Posterior cingulate gyrus (tissue), 11 donors: ENCODE data around the gene SLC6A19.

ENCODE experiments used
- DNase-seq, 10 donors: peaks; one replicate each; pipeline versions ENCODE4 v3.0.0 to v3.0.0-alpha.2; 2020 to 2021; ENCODE audit warnings: mixed read lengths in 3 of 10
- intact Hi-C: fragments of 100-400 bp; cut with DNase I; formaldehyde crosslinking; loops from one replicate; pipeline ENCODE4 v1.15.1; 2023

Gene SLC6A19

DNA sequence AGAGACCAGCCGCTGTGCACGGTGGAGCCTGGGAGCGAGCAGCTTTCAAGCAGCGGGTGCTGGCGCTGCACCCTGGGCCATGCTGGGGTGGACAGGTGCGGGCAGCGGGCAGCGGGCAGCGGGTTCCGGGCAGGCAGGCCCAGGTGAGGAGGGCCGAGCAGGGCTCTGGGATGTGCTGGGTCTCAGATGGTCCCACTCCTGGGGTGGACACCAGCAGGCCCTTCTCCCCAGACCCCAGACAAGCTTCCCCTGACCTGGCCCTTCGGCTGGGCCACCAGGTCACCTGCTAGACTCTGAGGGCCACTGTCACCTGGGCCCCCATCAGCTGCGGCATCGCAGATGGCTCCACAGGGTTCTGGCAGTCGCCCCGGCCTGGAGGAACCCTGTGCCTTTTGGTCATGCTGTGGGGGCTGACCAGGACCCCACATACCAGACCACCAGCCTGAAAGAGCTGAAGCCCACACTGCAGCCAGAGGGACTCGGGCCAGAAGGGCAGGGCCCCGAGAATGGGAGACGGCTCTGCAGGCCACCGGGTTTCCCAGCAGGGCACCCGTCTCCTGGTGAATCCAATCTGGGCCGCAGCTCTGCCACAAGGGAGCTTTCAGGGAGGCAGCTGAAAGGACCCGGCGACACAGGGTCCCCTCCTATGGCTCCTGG lies 2.0 kb downstream of the SLC6A19 start:
- DNase-seq, result peak in 4 of 10 donors; percentile 1 to 82 (median 70)
- intact Hi-C loops, result no loop called here

- intact Hi-C loops, result no loop called here
- DNase-seq, result peak in 4 of 10 donors; percentile 16 to 70 (median 66)
These were observed 2.7 kb downstream of the SLC6A19 start for GRCh38 chr5:1203968-1204692.

- peak in 4 of 10 donors; percentile 11 to 74 (median 60) for DNase-seq
- intact Hi-C loops, result no loop called here
These were observed 3.4 kb downstream of the SLC6A19 start for GRCh38 chr5:1204693-1205242.

GRCh38 chr5:1205255-1206180 lies 4.1 kb downstream of the SLC6A19 start:
- DNase-seq, result peak in 4 of 10 donors; percentile 4 to 47 (median 37)
- intact Hi-C loops, result no loop called here

DNA sequence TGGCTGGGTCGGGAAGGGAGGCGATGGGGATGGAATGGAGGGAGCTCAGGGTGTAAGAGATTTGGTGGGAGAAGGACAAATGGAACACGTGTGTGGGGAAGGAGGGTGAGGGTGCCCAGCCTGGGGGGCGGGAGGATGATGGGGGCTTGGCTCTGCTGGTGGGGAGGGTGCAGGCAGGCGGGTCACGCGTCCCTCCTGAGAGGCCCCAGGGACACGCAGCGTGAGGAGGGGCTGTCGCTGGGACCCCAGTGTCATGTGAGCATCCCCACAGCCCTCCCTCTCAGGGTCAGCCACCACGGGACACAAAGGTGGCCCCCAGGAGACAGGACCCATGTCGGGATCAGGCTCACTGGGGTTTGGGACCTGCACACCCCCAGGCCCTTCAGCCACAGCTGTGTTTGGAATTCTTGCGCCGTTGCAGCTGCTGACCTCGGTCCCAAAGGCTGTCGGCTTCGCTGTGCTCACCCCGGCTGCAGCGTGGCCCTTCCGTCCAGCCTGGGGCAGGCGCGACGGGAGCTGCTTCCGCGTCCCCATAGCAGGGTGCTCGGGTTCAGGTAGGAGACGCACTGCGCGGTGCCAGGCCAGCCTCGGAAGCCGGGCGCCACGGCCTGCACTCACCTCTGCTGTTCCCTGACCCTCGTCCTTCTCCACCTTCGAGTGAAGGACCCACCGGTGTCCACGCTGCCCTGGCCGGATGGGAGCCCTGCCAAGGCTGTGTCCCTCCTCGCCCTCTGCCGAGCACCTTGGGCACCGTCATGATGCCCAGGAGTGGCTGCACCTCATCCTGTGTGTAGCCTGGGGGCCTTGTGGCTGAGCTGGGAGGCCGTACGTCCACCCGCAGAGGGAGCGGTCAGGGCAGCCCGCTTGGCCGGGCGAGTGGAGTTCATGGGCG lies 5.4 kb downstream of the SLC6A19 start:
- intact Hi-C loops, result no loop called here
- DNase-seq, result peak in 4 of 10 donors; percentile 9 to 84 (median 70)

DNA sequence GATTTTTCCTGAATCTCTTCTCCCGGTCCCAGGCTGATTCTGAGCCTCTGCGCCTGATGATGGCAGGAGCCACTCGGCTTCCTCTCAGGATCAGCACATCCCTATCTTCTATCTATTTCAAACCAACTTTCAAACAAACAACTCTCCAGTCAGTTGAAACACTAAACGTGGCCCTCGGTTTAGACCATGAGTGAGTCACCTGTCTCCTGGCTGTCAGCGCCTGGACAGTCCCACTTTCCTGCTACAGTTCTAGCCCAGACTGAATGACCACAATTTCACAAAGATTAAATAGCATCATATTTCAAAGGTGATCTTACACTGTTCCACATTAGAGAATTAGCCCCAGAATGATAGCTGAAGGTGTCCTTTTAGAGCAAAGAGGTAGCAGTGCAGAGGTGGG lies 6.2 kb downstream of the SLC6A19 start:
- intact Hi-C loops, result no loop called here
- DNase-seq, result no peak

DNA sequence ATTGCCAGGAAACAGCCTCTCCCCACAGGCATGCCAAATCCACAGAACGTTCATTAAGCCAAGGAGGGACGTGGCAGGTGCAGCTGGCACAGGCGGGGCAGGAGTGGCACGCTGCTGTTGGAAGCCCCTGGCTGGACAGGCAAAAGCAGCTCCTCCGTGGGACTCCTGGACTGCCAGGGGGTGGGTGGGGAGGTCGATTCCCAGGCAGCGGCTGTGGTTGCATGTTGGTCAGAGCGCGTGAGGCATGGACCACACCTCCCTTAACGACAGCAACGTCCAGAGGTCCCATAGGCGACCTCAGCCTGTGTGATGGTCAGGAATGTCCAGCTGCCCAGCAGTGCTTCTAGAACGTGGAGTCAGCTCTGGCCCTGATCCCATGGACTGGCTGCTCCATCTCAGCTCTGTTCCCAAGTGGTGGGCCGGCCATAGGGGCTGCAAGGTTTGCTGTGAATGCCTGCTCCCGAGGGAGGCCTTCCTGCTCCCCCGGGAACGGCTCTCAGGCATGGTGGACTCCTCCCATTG lies 6.9 kb downstream of the SLC6A19 start:
- peak in 4 of 10 donors; percentile 26 to 75 (median 60) for DNase-seq

DNA sequence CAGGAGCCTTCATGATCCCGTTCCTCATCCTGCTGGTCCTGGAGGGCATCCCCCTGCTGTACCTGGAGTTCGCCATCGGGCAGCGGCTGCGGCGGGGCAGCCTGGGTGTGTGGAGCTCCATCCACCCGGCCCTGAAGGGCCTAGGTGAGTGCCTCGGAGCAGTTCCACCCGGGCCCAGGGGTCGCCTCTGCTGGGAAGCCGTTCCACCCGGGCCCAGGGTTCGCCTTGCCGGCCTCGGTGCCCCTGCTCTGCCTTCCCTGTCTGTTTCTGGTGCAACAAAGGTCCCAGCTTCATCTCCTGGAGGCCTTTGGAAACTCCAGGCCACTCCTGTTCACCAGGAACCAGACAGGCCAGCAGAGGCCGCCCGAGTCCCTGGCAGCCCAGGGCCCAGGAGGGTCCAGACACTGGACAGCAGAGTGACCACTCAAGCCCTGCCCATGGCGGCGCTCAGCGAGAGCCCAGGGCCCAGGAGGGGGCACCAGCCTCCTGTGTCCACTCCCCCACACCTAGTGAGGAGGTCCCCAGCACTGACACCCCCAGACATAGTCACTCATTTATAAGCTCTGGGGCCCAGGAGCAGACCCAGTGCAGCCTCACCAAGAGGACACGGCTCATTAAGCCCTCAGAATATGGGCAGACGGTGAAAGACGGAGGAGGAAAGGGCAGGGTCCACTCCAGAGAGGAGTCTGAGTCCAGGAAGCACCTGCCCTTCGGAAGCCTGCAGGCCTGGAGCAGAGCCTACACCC lies 7.5 kb downstream of the SLC6A19 start:
- intact Hi-C loops, result no loop called here
- peak in 4 of 10 donors; percentile 26 to 82 (median 60) for DNase-seq

More for the DNA sequence above, 6.9 kb downstream of the SLC6A19 start:
- intact Hi-C loops, result no loop called here

GRCh38 chr5:1209489-1209852 lies 8.1 kb downstream of the SLC6A19 start:
- no peak for DNase-seq
- intact Hi-C loops, result no loop called here

- peak in 3 of 10 donors; percentile 55 to 78 (median 77) for DNase-seq
- intact Hi-C loops, result no loop called here
These were observed 8.7 kb downstream of the SLC6A19 start for GRCh38 chr5:1209896-1210776.

DNA sequence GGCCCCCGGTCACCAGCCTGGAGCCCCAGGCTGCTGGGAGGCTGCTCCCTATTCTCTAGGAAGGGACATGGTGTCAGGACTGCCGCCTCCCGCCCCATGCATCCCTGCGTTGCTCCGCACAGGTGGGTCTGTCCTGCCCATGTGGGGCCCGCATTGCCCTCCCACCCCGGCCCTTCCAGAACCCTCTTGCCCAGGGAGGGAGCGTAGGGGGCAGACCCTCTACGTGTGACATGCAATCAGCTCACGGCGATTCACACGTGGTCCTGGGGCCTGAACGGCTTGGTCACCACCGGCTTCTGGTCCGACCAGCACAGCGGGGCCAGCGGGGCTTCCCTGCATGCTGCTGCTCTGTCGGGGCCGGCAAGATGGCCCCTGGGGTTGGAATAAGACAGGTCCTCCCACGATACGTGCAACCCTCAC lies 9.4 kb downstream of the SLC6A19 start:
- peak in 2 of 10 donors; percentile 35 to 77 for DNase-seq
- intact Hi-C loops, result no loop called here

GRCh38 chr5:1211701-1212100 lies 10.3 kb downstream of the SLC6A19 start:
- intact Hi-C loops, result no loop called here
- peak in 2 of 10 donors; percentile 15 to 25 for DNase-seq

DNA sequence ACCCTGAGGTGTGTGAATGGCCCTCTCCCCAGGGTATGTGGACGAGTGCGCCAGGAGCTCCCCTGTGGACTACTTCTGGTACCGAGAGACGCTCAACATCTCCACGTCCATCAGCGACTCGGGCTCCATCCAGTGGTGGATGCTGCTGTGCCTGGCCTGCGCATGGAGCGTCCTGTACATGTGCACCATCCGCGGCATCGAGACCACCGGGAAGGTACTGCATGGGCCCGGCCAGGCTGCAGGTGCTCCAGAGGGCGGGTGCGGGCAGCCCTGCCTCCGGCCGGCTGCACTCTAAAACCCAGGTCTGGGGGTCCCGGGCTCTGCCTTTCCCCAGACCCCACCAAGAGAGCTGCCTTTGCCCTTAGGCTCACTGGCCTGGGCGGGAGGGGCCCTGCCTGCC lies 10.9 kb downstream of the SLC6A19 start:
- intact Hi-C loops, result no loop called here

DNA sequence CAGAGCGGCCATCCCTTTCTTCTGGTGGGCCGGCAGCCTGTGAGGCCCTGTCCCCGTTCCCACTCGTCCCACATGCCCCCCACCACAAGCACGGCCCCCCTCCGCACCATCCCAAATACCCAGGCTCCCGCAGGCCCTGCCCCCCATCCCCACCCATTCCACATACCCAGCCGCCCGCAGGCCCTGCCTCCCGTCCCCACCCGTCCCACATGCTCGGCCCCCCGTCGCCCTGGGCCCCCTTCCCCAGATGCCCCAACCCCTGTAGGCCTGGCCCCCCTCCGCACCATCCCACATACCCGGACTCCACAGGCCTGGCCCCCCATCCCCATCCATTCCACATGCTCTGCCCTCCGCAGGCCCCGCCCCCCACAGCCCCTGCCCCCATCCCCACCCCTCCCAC lies 11.5 kb downstream of the SLC6A19 start:
- peak in 4 of 10 donors; percentile 7 to 66 (median 48) for DNase-seq
- intact Hi-C loops, result no loop called here

More for the DNA sequence above, 10.9 kb downstream of the SLC6A19 start:
- DNase-seq, result peak in 4 of 10 donors; percentile 25 to 82 (median 66)

DNA sequence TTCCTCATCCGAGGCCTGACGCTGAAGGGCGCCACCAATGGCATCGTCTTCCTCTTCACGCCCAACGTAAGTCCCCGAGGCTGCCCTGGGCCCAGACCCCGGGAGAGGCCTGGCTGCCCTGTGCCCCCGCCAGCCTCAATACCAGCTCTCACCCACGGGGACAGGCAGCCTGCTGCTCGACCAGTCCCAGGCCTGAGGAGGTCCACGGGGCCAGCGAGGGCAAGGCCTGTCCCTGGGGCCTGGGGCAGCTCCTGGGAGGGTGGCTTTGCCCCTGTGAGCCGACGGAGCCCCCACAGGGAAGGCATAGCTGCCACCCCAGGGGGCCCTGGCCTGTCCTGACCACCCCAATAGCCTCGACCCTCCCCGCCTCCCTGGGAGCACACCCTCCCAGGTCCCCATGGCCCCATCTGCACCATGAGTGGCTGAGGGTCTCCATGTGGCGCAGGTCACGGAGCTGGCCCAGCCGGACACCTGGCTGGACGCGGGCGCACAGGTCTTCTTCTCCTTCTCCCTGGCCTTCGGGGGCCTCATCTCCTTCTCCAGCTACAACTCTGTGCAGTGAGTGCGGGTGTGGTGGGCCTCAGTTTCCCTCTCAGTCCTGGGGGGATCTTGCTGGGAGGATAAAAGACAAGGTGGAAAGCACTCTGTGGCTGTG lies 12.2 kb downstream of the SLC6A19 start:
- peak in 4 of 10 donors; percentile 16 to 79 (median 60) for DNase-seq
- intact Hi-C loops, result no loop called here

DNA sequence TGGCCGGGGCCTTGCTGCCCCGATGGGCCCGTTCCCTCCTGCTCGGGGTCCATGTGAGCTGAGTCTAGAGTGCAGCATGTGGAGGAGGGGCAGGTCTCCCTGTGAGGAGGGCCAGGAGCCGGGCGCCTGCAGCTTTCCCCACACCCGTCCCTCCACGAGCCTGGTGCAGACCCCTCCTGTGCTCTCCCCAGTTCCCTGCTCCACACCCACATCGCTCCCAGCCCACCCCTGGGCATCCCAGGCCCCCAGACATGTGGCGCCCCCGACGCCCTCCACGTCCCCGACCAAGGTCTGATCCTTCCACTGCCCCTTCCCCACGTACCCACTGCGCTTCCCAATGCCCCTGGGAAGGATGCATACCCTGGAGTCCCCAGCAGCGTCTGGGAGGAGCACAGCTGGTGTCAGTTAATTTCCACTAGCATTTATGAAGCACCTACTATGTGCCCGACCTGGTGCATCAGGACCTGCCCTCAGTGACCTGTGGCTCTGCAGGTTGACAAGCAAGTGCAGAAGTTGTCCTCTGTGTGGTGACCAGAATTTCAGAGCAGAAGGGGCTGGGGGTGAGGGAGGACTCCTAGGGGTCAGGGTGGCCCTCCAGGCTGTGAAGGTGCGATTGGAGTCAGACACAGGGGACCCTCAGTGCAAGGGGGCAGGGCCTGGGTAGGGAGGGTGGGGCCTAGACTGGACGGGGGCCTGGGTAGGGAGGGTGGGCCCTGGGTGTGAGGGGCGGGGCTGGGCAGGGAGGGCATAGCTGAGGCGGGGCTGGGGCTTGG lies 13.0 kb downstream of the SLC6A19 start:
- peak in 4 of 10 donors; percentile 6 to 79 (median 39) for DNase-seq
- intact Hi-C loops, result no loop called here
